Hematopoietic multipotent progenitor cell (in vitro differentiated cells): ENCODE measurements around the gene PTPRD. TPM values are rescaled to one million over a fixed set of nuclear protein-coding genes. Genes with fewer than 3 reads are reported as not detected.

Experiments
- DNase-seq, 3 donors: peaks; one replicate each; pipeline ENCODE4 v3.0.0-alpha.2; 2011 to 2015; ENCODE audit warnings: low read depth in 2 of 3, low spot score in 2 of 3
- total RNA-seq: library from RNA; depleted of rRNA; stranded (reverse); fragments of >200 nt; gene quantifications from one replicate; pipeline ENCODE4 v1.2.3, GENCODE V29; 2012

Gene PTPRD
- total RNA-seq, 1 donor: 16.2 TPM

- no peak for DNase-seq
These were observed 1722.1 kb downstream of the PTPRD start for GRCh38 chr9:8890695-8891094.

- DNase-seq: no peak
These were observed 1723.7 kb downstream of the PTPRD start for GRCh38 chr9:8889100-8889499.

- no peak for DNase-seq
These were observed 1724.2 kb downstream of the PTPRD start for GRCh38 chr9:8888591-8888990.

GRCh38 chr9:8887369-8887768 lies 1725.4 kb downstream of the PTPRD start:
- DNase-seq: no peak

GRCh38 chr9:8883321-8883720 lies 1729.5 kb downstream of the PTPRD start:
- no peak for DNase-seq

- DNase-seq: no peak
These were observed 1732.7 kb downstream of the PTPRD start for GRCh38 chr9:8880060-8880459.

- DNase-seq: no peak
These were observed 1733.5 kb downstream of the PTPRD start for GRCh38 chr9:8879284-8879683.

- DNase-seq: no peak
These were observed 1734.9 kb downstream of the PTPRD start for GRCh38 chr9:8877753-8878494.

GRCh38 chr9:8876303-8876702 lies 1736.5 kb downstream of the PTPRD start:
- no peak for DNase-seq

GRCh38 chr9:8874482-8874881 lies 1738.3 kb downstream of the PTPRD start:
- no peak for DNase-seq

GRCh38 chr9:8872802-8873201 lies 1740.0 kb downstream of the PTPRD start:
- no peak for DNase-seq

- DNase-seq: no peak
These were observed 1740.9 kb downstream of the PTPRD start for GRCh38 chr9:8871796-8872445.

GRCh38 chr9:8871396-8871795 lies 1741.4 kb downstream of the PTPRD start:
- no peak for DNase-seq

- DNase-seq: no peak
These were observed 1743.0 kb downstream of the PTPRD start for GRCh38 chr9:8869812-8870211.

- no peak for DNase-seq
These were observed 1744.2 kb downstream of the PTPRD start for GRCh38 chr9:8868632-8869031.

GRCh38 chr9:8867148-8867547 lies 1745.7 kb downstream of the PTPRD start:
- DNase-seq: no peak

- no peak for DNase-seq
These were observed 1748.3 kb downstream of the PTPRD start for GRCh38 chr9:8864545-8864896.

GRCh38 chr9:8863886-8864544 lies 1748.8 kb downstream of the PTPRD start:
- no peak for DNase-seq

GRCh38 chr9:8863069-8863468 lies 1749.7 kb downstream of the PTPRD start:
- no peak for DNase-seq

GRCh38 chr9:8860925-8861324 lies 1751.9 kb downstream of the PTPRD start:
- DNase-seq: peak in 2 of 3 donors; percentile 49 to 71

GRCh38 chr9:8860086-8860485 lies 1752.7 kb downstream of the PTPRD start:
- no peak for DNase-seq

GRCh38 chr9:8859416-8859815 lies 1753.4 kb downstream of the PTPRD start:
- DNase-seq: no peak
